Left lobe of liver (tissue), 2 donors: ENCODE measurements around the gene CBFB. TPM values are rescaled to one million over a fixed set of nuclear protein-coding genes. Genes with fewer than 3 reads are reported as not detected.
"Not testable (repeated sequence)": the region's sequence is repeated elsewhere in the genome, so short reads cannot be mapped to it uniquely, and the experiment has no call there.

Source experiments
- ATAC-seq: fragments of 200-7000 bp; cut with Tn5 transposase; one replicate; pipeline ENCODE4 v1.9.1; 2020; ENCODE audit warnings: mild to moderate bottlenecking, moderate library complexity
- DNase-seq: peaks from one replicate; pipeline ENCODE4 v3.0.0-alpha.2; 2020; ENCODE audit warnings: low spot score
- total RNA-seq: library from RNA; stranded (reverse); gene quantifications from one replicate; pipeline ENCODE4 v1.2.1, GENCODE V29; 2021
- donor health status: DM: no; HTN: no; CAD: no; lungs with moderate emphysema.
- donor health status: DM: no; HTN: yes; CAD: no.

The CBFB gene
- total RNA-seq, result 12.2 TPM

DNA sequence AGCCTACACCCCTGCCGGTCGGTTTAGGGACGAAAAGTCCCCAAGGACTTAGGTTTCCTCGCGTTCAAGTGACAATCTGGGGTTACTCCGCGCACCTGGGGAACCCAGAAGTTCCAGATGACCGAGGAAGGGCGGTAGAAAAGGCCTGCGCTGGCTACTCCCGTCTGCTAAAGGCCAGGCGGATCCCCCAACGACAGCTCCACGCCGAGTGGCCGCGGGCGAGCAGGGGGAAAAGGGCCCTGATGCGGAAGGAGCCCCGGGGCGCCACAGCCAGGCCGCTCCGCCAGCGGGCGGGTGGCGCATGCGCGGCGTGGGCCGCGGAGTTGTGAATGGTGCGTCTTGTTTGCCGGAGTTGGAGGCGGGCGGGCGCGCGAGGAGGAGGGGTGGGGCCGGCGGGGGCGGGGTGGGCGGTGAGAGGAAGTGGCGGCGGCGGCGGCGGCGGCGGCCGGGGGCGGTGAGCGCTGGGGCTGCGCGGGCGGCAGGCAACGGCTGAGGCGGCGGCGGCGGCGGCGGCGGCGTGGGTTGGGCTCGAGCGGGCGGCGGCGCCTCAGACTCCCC lies at the start of gene CBFB:
CBFB (plus strand) TSS at position 454 of the 558 bp plus-strand sequence. CDS start 259 bp downstream, outside the sequence.
- DNase-seq (peak; percentile 94), ATAC-seq (peak; percentile 90)

DNA sequence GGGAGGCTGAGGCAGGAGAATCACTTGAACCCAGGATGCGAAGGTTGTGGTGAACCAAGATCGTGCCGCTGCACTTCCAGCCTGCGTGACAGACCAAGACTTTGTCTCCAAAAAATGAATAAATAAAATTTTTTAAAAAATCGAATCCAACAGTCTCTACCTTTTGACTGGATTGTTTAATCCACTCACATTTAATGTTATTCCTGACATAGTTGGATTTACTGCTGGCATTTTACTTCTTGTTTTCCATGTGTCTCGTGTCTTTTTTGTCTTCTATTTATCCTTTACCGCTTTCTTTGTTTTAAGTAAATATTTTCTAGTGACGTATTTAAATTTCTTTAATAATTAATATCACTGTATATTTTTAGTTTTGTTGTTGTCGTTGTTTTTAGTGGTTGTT lies 45.9 kb upstream of the CBFB start:
- ATAC-seq (no peak), DNase-seq (no peak)

DNA sequence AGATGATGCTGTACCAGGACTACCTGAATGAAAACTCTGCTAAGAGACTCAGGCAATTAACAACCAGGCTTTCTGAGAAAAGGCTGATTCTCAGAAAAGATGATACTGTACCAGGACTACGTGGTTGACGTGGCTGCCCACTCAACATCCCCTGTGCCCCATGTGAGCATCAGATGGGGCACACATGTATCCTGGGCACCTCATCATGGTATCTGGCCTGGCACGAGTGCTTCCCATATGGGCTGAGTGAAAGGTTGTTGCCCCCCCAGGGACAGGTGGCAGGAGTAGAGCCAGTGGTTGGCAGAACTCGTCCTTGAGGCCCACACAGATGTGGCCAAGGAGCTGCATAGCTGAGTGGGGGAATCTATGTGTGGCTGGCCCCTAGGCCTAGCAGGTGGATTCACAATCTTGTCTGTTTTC lies 44.0 kb upstream of the CBFB start:
- ATAC-seq (no peak), DNase-seq (no peak)

DNA sequence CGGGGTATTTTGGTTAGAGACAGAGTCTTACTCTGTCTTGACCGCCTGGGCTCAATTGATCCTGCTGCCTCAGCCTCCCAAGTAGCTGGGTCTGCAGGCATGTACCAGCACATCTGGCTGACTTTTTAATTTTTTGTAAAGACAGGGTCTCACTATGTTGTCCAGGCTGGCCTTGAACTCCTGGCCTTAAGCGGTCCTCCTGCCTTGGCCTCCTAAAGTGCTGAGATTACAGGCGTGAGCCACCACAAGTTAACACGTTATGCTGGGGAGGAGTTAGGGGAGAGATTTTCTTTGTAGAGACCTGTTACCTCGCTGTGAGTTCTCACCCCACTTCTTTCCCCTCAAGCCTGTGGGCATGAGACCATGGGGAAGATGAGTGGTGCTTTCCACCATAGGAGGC lies 42.4 kb upstream of the CBFB start:
- ATAC-seq, result no peak

DNA sequence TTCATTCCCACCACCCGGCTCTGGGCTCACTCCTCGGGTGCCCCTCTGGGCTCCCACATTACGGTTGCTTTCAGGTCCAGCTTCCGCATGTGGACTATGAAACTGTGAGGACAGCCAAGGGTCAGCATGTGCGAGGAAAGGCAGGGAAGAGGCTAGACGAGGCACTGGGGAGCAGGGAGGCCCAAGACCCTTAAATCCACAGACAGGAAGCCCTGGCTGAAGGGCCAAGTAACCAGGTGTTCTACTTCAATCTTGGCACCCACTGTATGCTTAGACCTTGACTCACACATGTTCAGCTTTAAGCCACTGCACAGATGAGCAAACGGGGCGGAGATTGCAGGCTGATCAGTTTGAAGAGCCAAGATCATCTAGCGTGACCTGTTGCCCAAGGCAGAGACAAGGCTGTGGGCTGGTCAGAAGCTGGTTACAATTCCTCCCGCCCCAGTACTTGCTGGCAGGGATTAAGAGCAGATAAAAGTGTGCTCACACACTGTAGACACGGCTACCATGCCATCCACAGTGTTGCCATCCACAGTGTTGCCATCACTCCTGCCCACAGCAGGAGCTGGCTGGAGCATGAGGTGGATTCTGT lies 40.7 kb upstream of the CBFB start, which contains the start of gene CES4A:
CES4A (plus strand) TSS at position 393 of the 592 bp plus-strand sequence; CDS start at position 577, 184 bp downstream.
- peak; percentile 90 for ATAC-seq
- DNase-seq, result peak; percentile 86

More for the DNA sequence above, 42.4 kb upstream of the CBFB start:
- DNase-seq, result no peak

DNA sequence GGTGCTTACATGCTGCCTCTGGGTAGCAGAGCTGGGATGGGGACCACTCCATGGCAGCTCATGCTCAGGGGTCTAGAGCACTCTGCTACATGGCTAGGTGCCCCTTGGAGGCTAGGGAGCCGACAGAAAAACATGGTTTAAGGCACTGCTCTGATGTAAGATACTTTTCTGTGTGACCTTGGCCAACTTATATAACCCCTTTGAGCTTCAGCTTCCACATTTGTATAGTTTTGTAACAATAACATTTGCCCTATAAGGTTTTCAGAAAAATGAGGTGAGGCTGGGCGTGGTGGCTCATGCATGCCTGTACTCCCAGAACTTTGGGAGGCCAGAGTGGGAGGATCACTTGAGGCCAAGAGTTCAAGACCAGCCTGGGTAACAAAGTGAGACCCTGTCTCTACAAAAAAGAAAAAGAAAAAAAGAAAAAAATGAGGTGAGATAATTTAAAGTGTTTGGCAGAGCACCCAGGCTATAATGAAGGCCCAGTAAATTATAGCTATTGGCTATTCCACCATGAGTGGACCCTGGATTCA lies 37.3 kb upstream of the CBFB start:
- DNase-seq (no peak), ATAC-seq (no peak)

DNA sequence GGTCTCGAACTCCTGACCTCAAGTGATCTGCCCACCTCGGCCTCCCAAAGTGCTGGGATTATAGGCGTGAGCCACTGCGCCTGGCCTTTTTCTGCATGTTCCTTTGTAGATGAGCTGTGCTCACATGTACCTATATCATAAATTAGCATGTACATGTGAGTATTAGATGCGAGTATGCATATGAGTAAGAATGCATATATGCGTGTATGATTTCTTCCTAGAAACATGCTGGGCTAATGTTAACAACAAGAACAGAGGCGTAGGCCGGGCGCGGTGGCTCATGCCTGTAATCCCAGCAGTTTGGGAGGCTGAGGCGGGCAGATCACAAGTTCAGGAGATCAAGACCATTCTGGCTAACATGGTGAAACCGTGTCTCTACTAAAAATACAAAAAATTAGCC lies 35.4 kb upstream of the CBFB start:
- ATAC-seq, DNase-seq: not testable (repeated sequence)

DNA sequence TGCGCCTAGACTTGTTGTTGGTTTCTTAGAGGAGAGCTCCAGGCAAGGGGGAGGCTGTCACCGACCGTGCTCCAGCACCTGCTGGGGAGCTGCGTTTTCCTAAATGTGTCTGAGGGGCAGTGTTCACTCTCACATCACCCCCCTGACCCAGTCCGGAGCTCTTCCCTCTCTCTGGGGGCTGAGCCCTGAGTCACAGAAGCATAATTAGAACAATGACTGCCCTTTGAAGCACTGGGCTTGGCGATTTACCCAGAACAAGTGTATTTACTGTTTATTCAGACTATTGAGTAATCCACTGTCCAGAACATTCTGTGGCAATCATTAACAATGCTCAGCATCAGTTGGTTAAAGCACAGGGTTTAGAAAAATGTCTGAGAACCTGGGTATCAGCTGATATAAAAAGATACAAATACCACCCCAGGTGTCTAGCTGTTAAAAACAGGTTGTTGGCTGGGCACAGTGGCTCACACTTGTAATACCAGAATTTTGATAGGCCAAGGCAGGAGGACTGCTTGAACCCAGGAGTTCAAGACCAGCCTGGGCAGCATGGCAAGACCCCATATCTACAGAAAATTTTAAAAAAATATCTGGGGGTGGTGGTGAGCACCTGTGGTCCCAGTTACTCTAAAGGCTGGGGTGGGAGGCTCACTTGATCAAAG lies 32.5 kb upstream of the CBFB start:
- DNase-seq, result peak; percentile 81
- peak; percentile 88 for ATAC-seq

DNA sequence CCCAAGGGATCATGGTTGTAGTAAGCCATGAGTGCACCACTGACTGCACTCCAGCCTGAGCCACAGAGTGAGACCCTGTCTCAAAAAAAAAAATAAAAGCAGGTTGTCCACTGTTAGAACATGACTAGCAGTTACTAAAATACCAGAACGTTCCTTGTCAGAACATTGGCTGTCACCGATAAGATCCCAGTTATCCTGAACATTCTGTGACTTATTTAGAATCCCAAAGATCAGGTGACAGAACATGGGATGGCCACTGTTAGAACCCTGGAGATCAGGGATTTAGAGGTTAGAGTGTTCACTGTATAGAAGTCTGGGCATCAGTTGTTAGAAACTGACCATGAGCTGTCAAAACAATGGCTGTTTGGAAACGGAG lies 32.0 kb upstream of the CBFB start:
- peak; percentile 3 for ATAC-seq
- DNase-seq, result no peak

DNA sequence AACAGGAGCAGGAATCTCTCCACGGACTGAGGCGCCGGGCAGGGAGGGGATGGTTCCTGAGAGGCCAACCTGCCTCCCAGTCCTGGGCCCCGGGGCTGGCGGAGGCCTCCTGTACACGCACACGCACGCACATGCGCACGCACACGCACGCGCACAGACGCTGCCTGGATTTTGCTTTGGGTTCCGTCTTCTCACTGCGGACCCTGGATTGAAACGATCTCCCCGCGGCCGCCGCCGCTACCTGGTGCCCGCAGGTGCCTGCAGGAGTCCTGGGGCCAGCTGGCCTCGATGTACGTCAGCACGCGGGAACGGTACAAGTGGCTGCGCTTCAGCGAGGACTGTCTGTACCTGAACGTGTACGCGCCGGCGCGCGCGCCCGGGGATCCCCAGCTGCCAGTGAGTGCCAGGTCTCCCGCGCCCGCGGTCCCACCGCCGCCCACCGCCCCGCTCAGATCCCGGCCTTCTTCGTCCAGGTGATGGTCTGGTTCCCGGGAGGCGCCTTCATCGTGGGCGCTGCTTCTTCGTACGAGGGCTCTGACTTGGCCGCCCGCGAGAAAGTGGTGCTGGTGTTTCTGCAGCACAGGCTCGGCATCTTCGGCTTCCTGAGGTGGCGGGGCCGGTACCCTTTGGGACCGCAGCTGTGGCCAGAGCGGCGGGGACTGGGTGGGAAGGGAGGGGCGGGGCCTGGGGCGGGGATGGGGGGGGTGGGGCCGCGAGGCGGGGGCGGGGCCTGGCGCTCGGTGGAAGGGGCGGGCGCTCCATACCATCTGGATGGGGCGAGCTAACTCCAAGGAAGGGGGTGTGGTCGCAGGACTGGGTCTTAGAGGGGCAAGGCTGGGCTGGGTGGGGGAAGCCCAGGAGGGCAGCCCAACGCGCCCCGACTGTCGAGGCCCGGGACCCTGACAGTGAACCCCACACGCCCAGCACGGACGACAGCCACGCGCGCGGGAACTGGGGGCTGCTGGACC lies 28.3 kb upstream of the CBFB start:
- DNase-seq (peak; percentile 57), ATAC-seq (peak; percentile 33)

DNA sequence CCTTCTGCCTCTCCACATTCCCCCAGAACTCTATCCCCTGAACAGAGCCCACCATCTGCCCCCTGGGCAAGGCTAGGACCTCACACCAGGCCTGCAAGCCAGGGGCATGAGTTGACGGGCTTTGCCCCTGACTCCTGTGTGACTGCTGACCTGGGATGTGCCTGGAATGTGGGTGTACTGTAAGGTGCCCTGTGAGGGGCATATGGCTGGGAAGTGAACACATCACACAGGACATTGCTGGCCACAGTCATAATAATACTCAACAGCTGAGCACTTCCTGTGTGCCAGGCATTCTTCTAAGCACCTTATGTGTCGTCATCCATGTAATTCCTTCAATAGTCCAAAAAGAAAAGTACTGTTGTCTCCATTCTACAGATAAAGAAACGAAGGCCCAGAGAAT lies 27.2 kb upstream of the CBFB start:
- no peak for DNase-seq
- ATAC-seq, result no peak

DNA sequence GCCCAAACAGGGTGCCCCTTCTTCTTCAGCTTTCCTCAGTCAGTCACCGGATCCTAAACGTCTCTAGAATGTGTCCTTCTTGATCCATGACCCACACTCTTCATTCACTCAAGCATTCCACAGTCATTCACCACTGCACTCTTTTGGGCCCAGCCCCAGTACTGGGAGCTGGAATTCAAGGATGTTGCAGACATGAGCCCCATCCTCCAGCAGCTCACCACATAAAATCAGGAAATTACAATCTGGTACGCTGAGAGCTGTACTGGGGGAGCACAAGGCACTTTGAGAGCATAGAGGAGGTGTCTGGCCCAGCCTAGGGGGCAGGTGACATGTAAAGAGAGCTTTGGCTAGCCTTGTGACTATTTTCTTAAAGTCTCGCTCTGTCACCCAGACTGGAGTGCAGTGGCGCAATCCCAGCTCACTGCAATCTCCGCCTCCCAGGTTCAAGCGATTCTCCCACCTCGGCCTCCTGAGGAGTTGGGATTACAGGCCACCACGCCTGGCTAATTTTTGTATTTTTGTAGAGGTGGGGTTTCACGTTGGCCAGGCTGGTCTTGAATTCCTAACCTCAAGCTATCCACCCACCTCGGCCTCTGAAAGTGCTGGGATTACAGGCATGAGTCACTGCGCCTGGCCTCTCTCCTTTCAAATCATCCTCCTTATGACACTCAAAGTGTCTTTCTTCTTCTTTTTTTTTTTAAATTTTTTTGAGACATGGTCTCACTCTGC lies 21.9 kb upstream of the CBFB start:
- DNase-seq (no peak), ATAC-seq (no peak)

DNA sequence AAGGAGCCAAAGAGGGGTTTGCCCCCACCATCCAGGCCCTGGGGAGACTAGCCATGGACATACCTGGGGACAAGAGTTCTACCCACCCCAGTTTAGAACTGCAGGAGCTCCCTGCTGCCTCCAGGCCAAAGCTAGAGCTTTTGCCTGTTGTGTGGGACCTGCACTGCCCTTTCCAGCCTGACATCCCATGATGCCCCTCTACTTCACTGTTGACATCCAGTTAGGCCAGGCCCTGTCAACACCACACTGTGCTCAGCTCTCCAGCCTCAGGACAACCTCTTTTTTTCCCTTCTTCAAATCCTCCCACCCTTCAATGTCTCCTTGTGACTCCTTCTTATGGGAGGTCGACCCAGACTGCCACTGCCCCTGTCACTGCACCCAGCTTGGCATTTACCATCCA lies 19.8 kb upstream of the CBFB start:
- no peak for ATAC-seq
- DNase-seq, result no peak

DNA sequence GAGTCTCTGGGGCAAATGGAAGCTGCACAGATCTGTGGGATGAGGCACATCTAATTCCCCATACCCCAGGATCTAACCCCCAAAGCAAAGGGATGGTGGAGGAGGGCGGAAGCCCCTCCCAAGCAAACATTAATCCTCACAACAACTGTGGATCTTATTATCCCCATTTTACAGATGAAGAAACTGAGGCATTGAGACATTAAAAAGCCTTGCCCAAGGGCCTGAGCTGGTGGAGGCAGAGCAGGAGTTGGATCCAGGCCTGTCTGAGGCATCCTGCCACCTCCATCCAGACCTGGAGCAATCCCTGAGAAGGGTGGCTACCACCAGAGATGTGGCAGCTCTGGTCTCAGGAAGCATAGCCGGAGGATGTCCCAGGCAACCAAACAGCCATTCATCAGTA lies 17.7 kb upstream of the CBFB start:
- DNase-seq (no peak), ATAC-seq (no peak)

DNA sequence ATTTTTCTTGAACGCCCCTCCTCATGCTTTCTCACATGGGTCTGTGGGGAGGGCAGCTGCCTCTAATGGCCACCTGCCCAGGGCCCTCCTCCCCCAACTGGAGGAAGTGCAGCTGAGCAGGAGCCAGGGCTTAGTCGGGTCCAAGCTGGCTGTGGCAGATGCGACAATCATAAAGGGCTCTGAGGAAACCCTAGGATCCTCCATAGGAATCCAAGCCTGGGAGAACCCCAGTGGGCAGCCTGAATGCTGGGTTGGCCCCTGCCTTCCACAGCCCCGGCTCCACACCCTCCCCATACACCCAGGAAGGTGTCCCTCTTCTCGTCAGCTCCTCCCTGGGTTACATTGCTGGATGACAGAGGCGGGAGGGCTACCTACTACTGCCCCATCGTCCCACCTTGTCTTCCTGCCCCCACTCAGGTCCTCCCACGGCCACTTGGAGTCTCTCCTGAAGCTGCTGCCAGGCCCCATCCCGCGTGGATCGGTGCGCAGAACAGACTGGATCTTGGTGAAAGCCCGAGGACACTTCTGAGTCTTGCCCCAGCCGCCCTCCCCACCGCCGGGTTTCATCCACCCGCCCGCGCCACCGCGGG lies 15.6 kb upstream of the CBFB start:
- ATAC-seq (peak; percentile 1), DNase-seq (no peak)

DNA sequence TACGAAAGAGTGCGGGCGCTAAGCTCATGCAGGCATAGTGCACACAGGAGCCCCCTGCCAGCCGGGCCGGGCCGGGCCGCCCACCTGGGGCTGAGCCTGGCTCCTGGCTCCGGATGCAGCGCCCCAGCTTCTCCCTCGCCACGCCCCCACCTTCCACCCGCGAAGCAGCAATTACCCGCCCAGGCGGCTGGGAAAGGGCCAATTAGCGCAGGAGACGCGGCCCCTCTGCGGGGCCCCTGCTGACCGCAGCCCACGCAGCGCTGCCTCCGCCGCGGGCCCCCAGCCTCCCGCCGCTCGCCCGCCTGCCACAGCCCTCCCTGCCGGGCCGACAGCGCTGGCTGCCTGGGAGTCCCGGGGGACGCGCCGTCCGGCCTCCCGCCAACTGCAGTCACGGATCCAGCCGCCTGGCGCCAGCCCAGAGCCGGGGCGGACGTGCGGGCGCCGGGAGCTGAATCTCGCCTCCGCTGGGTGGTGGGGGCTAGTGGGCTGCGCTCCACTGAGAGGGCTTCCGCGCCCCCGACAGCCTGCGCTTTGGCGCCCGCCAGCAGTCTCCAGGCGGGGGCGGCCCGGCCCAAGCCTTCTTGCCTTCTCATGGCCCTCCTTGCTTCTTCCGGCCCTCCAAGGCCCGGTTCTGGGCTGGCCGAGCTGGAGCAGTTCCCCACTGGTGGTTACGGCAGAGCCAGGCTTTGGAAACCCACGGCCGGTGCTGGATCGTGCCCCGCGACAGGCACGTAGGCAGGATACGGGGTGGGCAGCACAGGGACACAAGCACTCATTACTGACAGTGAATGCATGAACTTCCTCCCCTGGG lies 14.9 kb upstream of the CBFB start:
- DNase-seq, result peak; percentile 72
- ATAC-seq, result peak; percentile 71

DNA sequence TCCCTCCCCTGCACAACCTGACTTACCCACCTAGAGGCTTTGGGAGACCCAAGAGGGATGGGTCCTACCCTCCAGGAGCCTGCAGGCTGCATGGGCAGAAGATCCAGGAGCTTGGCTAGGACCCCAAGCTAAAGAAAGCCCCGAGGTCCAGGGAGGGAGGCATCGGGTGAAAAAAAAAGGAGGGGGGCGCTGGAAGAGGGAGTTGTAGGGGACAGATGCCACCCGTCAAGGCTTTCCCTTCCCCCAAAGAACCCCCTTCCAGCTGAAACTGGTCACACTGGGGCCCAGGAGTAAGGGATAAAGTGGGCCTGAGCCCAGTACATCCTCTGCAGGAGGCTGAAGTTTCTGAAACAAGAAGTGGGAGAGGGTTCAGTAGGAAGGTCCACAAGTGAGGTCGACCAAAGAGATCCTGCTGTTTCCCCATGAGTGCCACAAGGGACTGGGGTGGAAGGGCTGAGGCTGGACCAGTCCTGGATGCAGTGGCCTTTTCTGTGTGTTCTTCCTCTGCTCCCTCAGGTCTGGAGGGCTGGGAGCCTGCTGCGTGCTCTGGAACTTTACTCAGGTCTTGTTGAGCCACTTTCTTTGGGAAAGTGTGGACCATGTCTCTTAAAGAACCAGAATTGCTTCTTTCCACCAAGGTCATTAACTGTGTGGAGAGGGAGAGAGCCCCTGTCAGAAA lies 14.2 kb upstream of the CBFB start:
- DNase-seq (no peak), ATAC-seq (no peak)

DNA sequence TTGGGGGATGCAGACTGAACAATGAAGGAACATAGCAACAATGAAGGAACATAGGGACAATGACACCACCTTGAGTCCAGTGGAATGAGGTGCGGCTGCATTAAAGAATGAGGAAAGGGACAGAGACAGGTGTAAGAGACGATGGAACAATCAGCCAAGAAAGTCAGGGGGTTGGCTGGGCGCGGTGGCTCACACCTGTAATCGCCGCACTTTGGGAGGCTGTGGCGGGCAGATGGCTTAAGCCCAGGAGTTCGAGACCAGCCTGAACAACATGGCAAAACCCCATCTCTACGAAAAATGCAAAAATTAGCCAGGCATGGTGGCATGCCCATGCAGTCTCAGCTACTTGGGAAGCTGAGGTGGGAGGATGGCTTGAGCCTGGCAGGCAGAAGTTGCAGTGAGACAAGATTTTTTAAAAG lies 13.6 kb upstream of the CBFB start:
- no peak for DNase-seq
- ATAC-seq, result no peak
